ENCODE measurements around the gene CDC42EP4.
"Not testable (repeated sequence)": the region's sequence is repeated elsewhere in the genome, so short reads cannot be mapped to it uniquely, and the experiment has no call there.

CDC42EP4 gene

GRCh38 chr17:73346501-73347162 lies 34.8 kb upstream of the CDC42EP4 start:
- no peak for DNase-seq (ENCODE audit: low read depth, low spot score)

GRCh38 chr17:73343739-73344454 lies 32.1 kb upstream of the CDC42EP4 start:
- no peak for DNase-seq (ENCODE audit: low read depth, low spot score)

More at GRCh38 chr17:73346501-73347162, 34.8 kb upstream of the CDC42EP4 start:
- H3K4me3 ChIP-seq (ENCODE audit: low read length), result no peak overlapping the region

GRCh38 chr17:73343168-73343634 lies 31.4 kb upstream of the CDC42EP4 start:
- DNase-seq (ENCODE audit: low read depth, low spot score), result no peak
- no peak overlapping the region for H3K4me3 ChIP-seq (ENCODE audit: low read length)

More at GRCh38 chr17:73343739-73344454, 32.1 kb upstream of the CDC42EP4 start:
- H3K4me3 ChIP-seq (ENCODE audit: low read length), result no peak overlapping the region

- DNase-seq (ENCODE audit: low read depth, low spot score), result no peak
- H3K4me3 ChIP-seq (ENCODE audit: low read length), result no peak overlapping the region
Measured at GRCh38 chr17:73342541-73343167, 30.9 kb upstream of the CDC42EP4 start.

- H3K4me3 ChIP-seq (ENCODE audit: low read length), result no peak overlapping the region
- DNase-seq (ENCODE audit: low read depth, low spot score), result no peak
Measured at GRCh38 chr17:73342050-73342522, 30.3 kb upstream of the CDC42EP4 start.

GRCh38 chr17:73341350-73342049 lies 29.7 kb upstream of the CDC42EP4 start:
- no peak overlapping the region for H3K4me3 ChIP-seq (ENCODE audit: low read length)
- DNase-seq (ENCODE audit: low read depth, low spot score), result no peak

- no peak overlapping the region for H3K4me3 ChIP-seq (ENCODE audit: low read length)
- no peak for DNase-seq (ENCODE audit: low read depth, low spot score)
Measured at GRCh38 chr17:73340093-73340596, 28.3 kb upstream of the CDC42EP4 start.

GRCh38 chr17:73338566-73339197 lies 26.9 kb upstream of the CDC42EP4 start:
- H3K4me3 ChIP-seq (ENCODE audit: low read length), result no peak overlapping the region

GRCh38 chr17:73338050-73338521 lies 26.3 kb upstream of the CDC42EP4 start:
- no peak for DNase-seq (ENCODE audit: low read depth, low spot score)
- no peak overlapping the region for H3K4me3 ChIP-seq (ENCODE audit: low read length)

More at GRCh38 chr17:73338566-73339197, 26.9 kb upstream of the CDC42EP4 start:
- no peak for DNase-seq (ENCODE audit: low read depth, low spot score)

- H3K4me3 ChIP-seq (ENCODE audit: low read length), result no peak overlapping the region
Measured at GRCh38 chr17:73337330-73337710, 25.5 kb upstream of the CDC42EP4 start.

GRCh38 chr17:73336408-73337329 lies 24.9 kb upstream of the CDC42EP4 start:
- H3K4me3 ChIP-seq (ENCODE audit: low read length), result no peak overlapping the region
- DNase-seq (ENCODE audit: low read depth, low spot score), result no peak

More at GRCh38 chr17:73337330-73337710, 25.5 kb upstream of the CDC42EP4 start:
- DNase-seq (ENCODE audit: low read depth, low spot score), result no peak

- no peak overlapping the region for H3K4me3 ChIP-seq (ENCODE audit: low read length)
- no peak for DNase-seq (ENCODE audit: low read depth, low spot score)
Measured at GRCh38 chr17:73335591-73336407, 24.0 kb upstream of the CDC42EP4 start.

GRCh38 chr17:73334771-73335513 lies 23.1 kb upstream of the CDC42EP4 start:
- H3K4me3 ChIP-seq (ENCODE audit: low read length), result no peak overlapping the region
- no peak for DNase-seq (ENCODE audit: low read depth, low spot score)

GRCh38 chr17:73333445-73333844 lies 21.6 kb upstream of the CDC42EP4 start:
- H3K4me3 ChIP-seq (ENCODE audit: low read length); DNase-seq (ENCODE audit: low read depth, low spot score): not testable (repeated sequence)

GRCh38 chr17:73331060-73331459 lies 19.3 kb upstream of the CDC42EP4 start:
- H3K4me3 ChIP-seq (ENCODE audit: low read length), result no peak overlapping the region
- no peak for DNase-seq (ENCODE audit: low read depth, low spot score)

- H3K4me3 ChIP-seq (ENCODE audit: low read length), result no peak overlapping the region
- no peak for DNase-seq (ENCODE audit: low read depth, low spot score)
Measured at GRCh38 chr17:73327676-73328075, 15.9 kb upstream of the CDC42EP4 start.

Measured in Jurkat, Clone E6-1 (cell line).